AG10803 (cell line): ENCODE data around the gene EDIL3.
"Not testable (repeated sequence)": the region's sequence is repeated elsewhere in the genome, so short reads cannot be mapped to it uniquely, and the experiment has no call there.

ENCODE experiments used
- DNase-seq: peaks from one replicate; pipeline ENCODE4 v3.0.0; 2010; ENCODE audit warnings: low read depth
- H3K4me3 ChIP-seq: 2 replicates; pipeline ENCODE4 v1.5.1; 2011; ENCODE audit warnings: mild to moderate bottlenecking, low read length, control low read depth
- TF ChIP-seq, protein P1 (sequence below): conservative IDR thresholded peaks from 2 replicates; pipeline ENCODE4 v1.5.1; 2011; ENCODE audit warnings: mild to moderate bottlenecking, low read length, control low read depth, inconsistent platforms

Gene EDIL3

DNA sequence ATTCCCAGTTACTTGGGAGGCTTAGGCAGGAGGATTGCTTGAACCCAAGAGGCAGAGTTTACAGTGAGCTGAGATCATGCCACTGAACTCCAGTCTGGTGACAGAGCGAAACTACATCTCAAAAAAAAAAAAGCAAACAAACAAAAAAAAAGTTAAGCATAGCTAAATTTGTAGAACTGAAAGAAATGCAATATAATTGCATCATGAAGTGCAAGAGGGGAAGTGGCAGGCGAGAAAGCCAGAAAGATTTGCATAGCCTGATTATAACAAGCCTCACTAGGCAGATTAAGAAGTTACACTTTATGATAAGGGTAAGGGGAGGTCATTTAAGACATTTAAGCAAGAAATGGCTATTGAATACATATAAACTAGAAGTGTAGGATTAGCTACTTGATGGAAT lies 187.1 kb downstream of the EDIL3 start:
- H3K4me3 ChIP-seq: no peak overlapping the region
- no peak for DNase-seq
- TF ChIP-seq, protein P1, sequence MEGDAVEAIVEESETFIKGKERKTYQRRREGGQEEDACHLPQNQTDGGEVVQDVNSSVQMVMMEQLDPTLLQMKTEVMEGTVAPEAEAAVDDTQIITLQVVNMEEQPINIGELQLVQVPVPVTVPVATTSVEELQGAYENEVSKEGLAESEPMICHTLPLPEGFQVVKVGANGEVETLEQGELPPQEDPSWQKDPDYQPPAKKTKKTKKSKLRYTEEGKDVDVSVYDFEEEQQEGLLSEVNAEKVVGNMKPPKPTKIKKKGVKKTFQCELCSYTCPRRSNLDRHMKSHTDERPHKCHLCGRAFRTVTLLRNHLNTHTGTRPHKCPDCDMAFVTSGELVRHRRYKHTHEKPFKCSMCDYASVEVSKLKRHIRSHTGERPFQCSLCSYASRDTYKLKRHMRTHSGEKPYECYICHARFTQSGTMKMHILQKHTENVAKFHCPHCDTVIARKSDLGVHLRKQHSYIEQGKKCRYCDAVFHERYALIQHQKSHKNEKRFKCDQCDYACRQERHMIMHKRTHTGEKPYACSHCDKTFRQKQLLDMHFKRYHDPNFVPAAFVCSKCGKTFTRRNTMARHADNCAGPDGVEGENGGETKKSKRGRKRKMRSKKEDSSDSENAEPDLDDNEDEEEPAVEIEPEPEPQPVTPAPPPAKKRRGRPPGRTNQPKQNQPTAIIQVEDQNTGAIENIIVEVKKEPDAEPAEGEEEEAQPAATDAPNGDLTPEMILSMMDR: no peak

DNA sequence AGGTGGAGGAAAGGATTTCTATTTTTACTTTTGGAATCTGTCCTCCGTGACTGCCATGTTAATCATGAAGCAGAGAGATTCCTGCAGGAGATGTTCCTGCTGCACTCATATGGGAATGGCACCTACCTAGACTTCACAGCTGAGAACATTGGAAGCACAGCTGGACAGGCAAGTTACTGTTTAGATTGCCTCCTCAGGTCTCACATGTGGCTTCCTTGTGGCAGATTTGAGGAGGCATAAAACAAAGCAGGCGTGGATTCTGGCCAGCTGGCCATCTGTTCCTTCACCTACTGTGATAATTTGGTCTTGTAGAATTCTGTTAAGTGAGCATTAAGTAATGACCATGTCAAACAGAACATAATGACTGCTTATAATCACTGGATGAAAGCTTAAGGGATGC lies 193.4 kb downstream of the EDIL3 start:
- DNase-seq: peak; percentile 4
- TF ChIP-seq, protein P1: no peak
- no peak overlapping the region for H3K4me3 ChIP-seq

DNA sequence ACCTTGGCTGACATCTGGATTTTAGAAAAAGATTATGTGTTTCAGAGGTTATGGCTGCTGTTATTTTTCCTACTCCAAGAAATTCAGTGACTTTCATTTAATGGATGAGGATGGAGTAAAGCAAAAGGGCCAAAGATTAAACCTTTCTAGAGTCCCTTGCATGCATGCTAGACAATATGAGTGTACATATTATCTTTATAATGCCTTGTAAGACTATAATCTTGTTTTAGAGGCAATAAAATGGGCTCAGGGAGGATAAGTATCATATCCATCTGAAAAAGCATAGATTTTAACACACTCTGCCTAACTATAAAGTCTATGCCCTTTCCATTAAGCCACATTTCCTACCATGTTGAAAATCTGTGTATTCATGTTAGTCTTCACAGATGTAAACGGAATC lies 199.8 kb downstream of the EDIL3 start:
- H3K4me3 ChIP-seq: no peak overlapping the region
- TF ChIP-seq, protein P1: no peak
- no peak for DNase-seq

DNA sequence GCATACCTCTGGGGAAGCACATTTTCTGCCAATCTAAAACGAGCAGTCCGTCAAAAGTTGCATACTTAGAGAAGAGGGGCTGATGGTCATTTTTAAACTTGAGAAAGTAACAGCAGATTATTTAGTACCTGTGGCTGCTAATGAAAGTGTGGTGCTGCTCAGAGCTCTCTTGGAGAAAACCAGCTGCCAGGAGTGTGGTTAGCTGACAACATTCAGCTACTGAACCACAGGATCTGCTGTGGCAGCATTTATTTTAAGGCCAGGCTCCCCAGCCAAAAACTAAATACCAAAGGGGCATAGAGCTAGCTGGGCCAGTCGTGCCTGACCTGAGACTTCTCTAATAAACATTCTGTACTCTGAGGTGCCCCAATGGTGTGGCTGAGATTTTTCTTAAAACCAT lies 203.6 kb downstream of the EDIL3 start:
- TF ChIP-seq, protein P1: no peak
- DNase-seq: peak; percentile 29
- no peak overlapping the region for H3K4me3 ChIP-seq

DNA sequence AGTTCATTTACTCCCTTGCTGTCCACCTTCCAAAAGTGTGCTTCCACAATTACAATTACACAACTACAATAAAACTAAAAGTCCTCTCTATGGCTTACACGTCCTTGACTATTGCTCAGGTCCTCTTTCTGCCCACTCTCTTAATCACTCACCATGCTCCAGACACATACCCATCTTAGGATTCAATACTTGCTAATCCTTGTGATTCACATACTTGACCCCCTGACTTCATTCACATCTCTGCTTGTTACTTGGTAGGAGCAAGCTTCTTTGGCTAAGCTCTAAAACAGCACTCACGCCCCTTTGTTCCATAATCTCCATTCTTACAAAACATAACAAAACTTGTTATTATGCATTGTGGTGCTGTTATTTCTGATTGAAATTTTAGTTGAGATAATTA lies 215.8 kb downstream of the EDIL3 start:
- no peak for DNase-seq
- no peak overlapping the region for H3K4me3 ChIP-seq
- TF ChIP-seq, protein P1: no peak

DNA sequence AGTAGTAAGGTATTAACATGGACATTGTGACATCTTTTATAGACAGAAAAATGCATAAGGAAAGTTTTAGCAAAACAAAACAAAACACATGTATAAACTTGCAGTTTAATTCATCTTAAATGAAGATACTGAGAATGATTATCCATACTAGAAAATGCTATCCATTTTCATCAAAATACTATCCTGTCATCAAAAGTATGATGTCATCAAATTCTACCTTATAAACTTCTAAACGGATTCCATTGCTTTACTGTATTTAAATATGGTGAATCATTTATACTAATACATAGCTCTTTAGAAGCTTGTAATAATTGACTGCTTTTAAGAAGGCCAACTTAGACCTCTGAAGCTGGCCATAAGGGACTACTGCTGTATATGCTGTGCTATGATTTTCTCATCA lies 221.0 kb downstream of the EDIL3 start:
- no peak for DNase-seq
- no peak overlapping the region for H3K4me3 ChIP-seq
- TF ChIP-seq, protein P1: no peak

DNA sequence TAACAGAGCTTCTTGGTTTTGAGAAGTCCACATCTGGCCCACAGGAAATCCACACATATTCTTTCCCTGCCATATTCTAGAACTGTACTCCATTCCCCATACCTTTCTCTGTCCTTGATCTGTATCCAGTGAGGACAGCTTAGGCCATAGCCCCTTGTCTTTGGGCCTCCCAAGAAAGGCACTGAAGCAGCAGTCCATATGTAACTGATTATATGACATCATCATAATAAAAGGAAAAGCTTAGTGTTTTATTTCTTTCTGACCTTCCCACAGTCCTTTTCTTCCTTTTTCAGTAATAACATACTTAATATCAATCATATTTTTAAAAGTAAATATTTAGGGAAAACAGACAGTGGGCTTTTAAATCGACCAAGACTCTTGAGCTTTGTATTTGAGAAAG lies 222.0 kb downstream of the EDIL3 start:
- no peak overlapping the region for H3K4me3 ChIP-seq
- TF ChIP-seq, protein P1: no peak
- no peak for DNase-seq

DNA sequence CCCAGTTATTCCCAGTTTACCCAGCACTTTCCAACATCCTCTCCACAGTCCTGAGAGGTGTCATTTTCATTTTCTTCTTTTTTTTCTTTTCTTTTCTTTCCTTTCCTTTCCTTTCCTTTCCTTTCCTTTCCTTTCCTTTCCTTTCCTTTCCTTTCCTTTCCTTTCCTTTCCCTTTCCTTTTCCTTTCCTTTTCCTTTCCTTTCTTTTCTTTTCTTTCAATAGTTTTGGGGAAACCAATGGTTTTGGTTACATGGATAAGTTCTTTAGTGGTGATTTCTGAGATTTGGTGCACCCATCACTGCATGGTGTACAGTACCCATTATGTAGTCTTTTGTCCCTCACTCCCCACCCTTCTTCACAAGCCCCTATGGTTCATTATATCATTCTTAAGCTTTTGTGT lies 224.0 kb downstream of the EDIL3 start:
- H3K4me3 ChIP-seq, DNase-seq: not testable (repeated sequence)
